HEK293 (cell line): Measurements from ENCODE around the gene UBA6.

Experiments
- CTCF ChIP-seq: fragments of 450-650 bp; formaldehyde crosslinking; IDR thresholded peaks from 2 replicates; pipeline ENCODE4 v1.5.1; 2016; ENCODE audit warnings: missing biosample characterization, missing genetic modification characterization
- SETDB1 ChIP-seq: IDR thresholded peaks from one replicate; pipeline ENCODE4 v1.6.1; 2017; ENCODE audit warnings: mild to moderate bottlenecking, low read length, moderate library complexity, mixed read lengths; ENCODE audit not compliant: insufficient read length
- SP2 ChIP-seq: fragments of 450-650 bp; formaldehyde crosslinking; IDR thresholded peaks from 2 replicates; pipeline ENCODE4 v1.5.1; 2016; ENCODE audit warnings: missing biosample characterization, missing genetic modification characterization
- ZBTB10 ChIP-seq: fragments of 450-650 bp; formaldehyde crosslinking; IDR thresholded peaks from 2 replicates; pipeline ENCODE4 v1.5.1; 2016; ENCODE audit warnings: missing biosample characterization, missing genetic modification characterization
- ZNF138 ChIP-seq: fragments of 450-650 bp; formaldehyde crosslinking; IDR thresholded peaks from 2 replicates; pipeline ENCODE4 v1.5.1; 2016; ENCODE audit warnings: missing biosample characterization, missing genetic modification characterization, borderline replicate concordance
- ZNF148 ChIP-seq: fragments of 450-650 bp; formaldehyde crosslinking; IDR thresholded peaks from 2 replicates; pipeline ENCODE4 v1.5.0; 2017; ENCODE audit warnings: missing biosample characterization, missing genetic modification characterization, borderline replicate concordance
- ZNF23 ChIP-seq: fragments of 450-650 bp; formaldehyde crosslinking; IDR thresholded peaks from 2 replicates; pipeline ENCODE4 v1.5.1; 2016; ENCODE audit warnings: missing biosample characterization, missing genetic modification characterization, borderline replicate concordance
- ZNF274 ChIP-seq, 2 experiments: fragments of 200-500 bp in 1 of 2; fragments of 450-650 bp in 1 of 2; sonication (Bioruptor generic) in 1 of 2; formaldehyde crosslinking in 1 of 2; IDR thresholded peaks; 2 replicates each; pipeline versions ENCODE4 v1.5.1 to v1.6.1; 2014 to 2016; ENCODE audit warnings: borderline replicate concordance in 1 of 2, inconsistent platforms in 1 of 2, low read length in 1 of 2, missing biosample characterization in 1 of 2, missing genetic modification characterization in 1 of 2
- ZNF302 ChIP-seq: fragments of 450-650 bp; formaldehyde crosslinking; IDR thresholded peaks from 2 replicates; pipeline ENCODE4 v1.5.1; 2016; ENCODE audit warnings: missing biosample characterization, missing genetic modification characterization, low read depth
- ZNF610 ChIP-seq: fragments of 450-650 bp; formaldehyde crosslinking; IDR thresholded peaks from 2 replicates; pipeline ENCODE4 v1.5.1; 2016; ENCODE audit warnings: missing biosample characterization, missing genetic modification characterization, borderline replicate concordance
- ZNF660 ChIP-seq: fragments of 450-650 bp; IDR thresholded peaks from 2 replicates; pipeline ENCODE4 v1.5.1; 2018; ENCODE audit warnings: missing biosample characterization, mild to moderate bottlenecking, missing genetic modification characterization
- ZNF76 ChIP-seq: fragments of 450-650 bp; formaldehyde crosslinking; IDR thresholded peaks from 2 replicates; pipeline ENCODE4; 2016; ENCODE audit warnings: low read depth, missing biosample characterization, missing genetic modification characterization, borderline replicate concordance
- ZNF768 ChIP-seq: fragments of 450-650 bp; formaldehyde crosslinking; IDR thresholded peaks from 2 replicates; pipeline ENCODE4 v1.5.1; 2018; ENCODE audit warnings: missing biosample characterization, mild to moderate bottlenecking, missing genetic modification characterization
- ZNF776 ChIP-seq: fragments of 450-650 bp; formaldehyde crosslinking; IDR thresholded peaks from 2 replicates; pipeline ENCODE4 v1.5.0; 2017; ENCODE audit warnings: missing biosample characterization, missing genetic modification characterization, borderline replicate concordance

- TF ChIP-seq ZNF148 (tag by site-specific recombination) (no peak), ZNF660 (no peak), ZNF776 (tag by site-specific recombination) (no peak), SETDB1 (no peak), ZNF302 (no peak), CTCF (tag by site-specific recombination) (no peak), ZNF76 (tag by site-specific recombination) (no peak), ZNF138 (tag by site-specific recombination) (no peak), ZNF23 (tag by site-specific recombination) (no peak), SP2 (tag by site-specific recombination) (no peak), ZNF274 (IDR thresholded peaks at IDR 0.05; ENCODE audit: low read length) (no peak), ZNF274 (tag by site-specific recombination; IDR thresholded peaks at IDR 0.05; ENCODE audit: borderline replicate concordance) (no peak), ZNF610 (tag by site-specific recombination) (no peak), ZBTB10 (tag by site-specific recombination) (no peak), ZNF768 (tag by site-specific recombination) (no peak)
Measured at GRCh38 chr4:67723949-67724348, 23.0 kb upstream of the UBA6 start.
